Mesangial cell (primary cell): ENCODE results near the gene PATE1. TPM values are rescaled to one million over a fixed set of nuclear protein-coding genes. Genes with fewer than 3 reads are reported as not detected.

ENCODE experiments used
- total RNA-seq: library from RNA; depleted of rRNA; stranded (reverse); fragments of >200 nt; gene quantifications from 2 replicates; pipeline ENCODE4 v1.2.3, GENCODE V29; 2015

Gene PATE1, protein sequence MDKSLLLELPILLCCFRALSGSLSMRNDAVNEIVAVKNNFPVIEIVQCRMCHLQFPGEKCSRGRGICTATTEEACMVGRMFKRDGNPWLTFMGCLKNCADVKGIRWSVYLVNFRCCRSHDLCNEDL
- not detected in 2 replicates for total RNA-seq

DNA sequence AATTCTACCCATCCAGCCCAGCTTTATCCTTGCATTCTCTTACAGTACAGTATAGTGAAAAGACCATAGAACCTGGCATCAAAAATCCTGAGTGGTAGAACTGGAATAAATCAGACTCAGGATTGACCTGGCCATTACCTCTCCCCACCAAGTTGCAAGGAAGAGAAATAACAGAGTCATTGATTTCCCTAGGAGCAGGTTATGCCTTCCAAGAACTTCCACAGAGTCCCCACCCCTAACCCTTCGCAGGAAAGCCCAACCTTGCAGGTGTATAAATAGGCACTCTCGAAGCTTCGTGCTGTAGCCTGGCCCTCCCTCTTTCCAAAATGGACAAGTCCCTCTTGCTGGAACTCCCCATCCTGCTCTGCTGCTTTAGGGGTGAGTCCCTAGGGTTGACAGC lies at the start of gene PATE1:
PATE1 (plus strand) TSS at position 301 of the 400 bp plus-strand sequence; CDS start at position 327, 26 bp downstream.

DNA sequence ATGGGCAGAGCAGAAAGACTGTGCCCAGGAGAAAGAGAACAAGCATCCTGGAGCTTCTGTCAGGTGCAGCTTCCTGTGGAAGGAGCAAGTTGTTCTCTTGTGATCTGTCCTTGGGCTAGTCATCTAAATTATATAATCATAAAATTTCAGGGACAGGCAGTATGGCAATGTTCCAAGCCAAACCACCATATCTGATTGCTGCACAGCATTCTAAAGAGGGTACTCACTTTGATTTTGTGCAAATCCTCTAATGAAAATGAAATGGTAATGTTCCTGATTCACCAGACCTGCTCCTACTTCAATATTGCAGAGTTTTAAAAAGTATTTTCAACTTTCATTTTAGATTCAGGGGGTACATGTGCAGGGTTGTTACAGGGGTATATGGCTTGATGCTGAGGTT lies 32.6 kb downstream of the PATE1 start, which contains the start of gene PATE2:
PATE2 (minus strand) TSS at position 101 of the 400 bp plus-strand sequence; CDS start at position 46, 55 bp downstream.

DNA sequence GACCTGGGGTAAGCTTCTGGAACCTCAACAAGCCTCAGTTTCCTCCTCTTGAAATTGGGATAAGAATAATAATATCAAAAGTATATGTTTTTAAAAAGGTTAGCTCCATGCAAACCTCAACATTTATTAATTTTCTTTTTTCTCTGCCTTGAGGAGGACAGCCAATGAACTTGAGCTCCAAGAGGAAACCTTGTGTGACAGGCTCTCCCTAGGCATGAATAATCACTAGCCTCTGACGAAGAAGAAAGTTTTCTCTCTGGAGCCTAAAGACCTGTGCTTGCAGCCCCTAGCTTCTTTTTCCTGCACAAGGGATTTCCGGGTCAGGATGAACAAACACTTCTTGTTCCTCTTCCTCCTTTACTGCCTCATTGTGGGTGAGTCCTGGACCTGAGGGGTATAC lies 41.7 kb downstream of the PATE1 start, which contains the start of gene PATE3:
PATE3 (plus strand) TSS at position 301 of the 400 bp plus-strand sequence; CDS start at position 326, 25 bp downstream.

Other genes with a start within 250 kb of the PATE1 start
- 84.9 and 131 TPM in 2 replicates for gene EI24, start 176.8 kb upstream of the PATE1 start, total RNA-seq
- gene STT3A, start 153.4 kb upstream of the PATE1 start, total RNA-seq, result 127 and 143 TPM in 2 replicates
- 11.4 and 35.7 TPM in 2 replicates for gene CHEK1, start 121.1 kb upstream of the PATE1 start, total RNA-seq
- gene ACRV1, start 65.4 kb upstream of the PATE1 start, total RNA-seq, result not detected in 2 replicates
- not detected in 2 replicates for gene PATE2, start 32.5 kb downstream of the PATE1 start, total RNA-seq
- gene PATE3, start 41.8 kb downstream of the PATE1 start, total RNA-seq, result not detected in 2 replicates
- gene PATE4, start 87.0 kb downstream of the PATE1 start, total RNA-seq, result not detected in 2 replicates
- 6.8 and 16.0 TPM in 2 replicates for gene HYLS1, start 141.4 kb downstream of the PATE1 start, total RNA-seq
- gene PUS3, start 156.9 kb downstream of the PATE1 start, total RNA-seq, result 5.1 and 6.0 TPM in 2 replicates
- gene DDX25, start 158.2 kb downstream of the PATE1 start, total RNA-seq, result not detected in 2 replicates
- not detected in 2 replicates for gene VSIG10L2, start 199.8 kb downstream of the PATE1 start, total RNA-seq